ENCODE results near the gene CFAP299.
"Not testable (repeated sequence)": the region's sequence is repeated elsewhere in the genome, so short reads cannot be mapped to it uniquely, and the experiment has no call there.

The CFAP299 gene

GRCh38 chr4:80333121-80333520 is 2.4 kb upstream of the CFAP299 start:
- no peak for DNase-seq

DNA sequence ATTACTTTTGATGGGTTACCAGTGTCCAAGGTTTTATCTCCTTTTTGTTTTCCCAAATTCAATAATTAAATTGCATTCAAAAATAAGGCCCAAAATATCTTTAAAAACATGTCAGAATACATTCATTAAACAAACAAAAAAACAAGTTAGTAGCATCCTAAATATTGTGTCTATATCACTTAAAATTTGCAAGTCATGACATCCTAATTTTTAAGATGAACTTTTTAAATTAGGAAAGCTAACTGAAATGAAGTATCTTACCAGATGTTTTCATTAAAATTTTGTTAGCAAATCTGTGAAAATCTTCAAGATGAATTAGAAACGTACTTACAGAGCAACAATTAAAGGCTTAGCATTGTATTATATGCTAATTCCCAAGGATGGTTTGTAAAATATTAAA is 962 bp upstream of the CFAP299 start:
- DNase-seq = no peak

GRCh38 chr4:80335226-80335553 is 340 bp upstream of the CFAP299 start:
- no peak for DNase-seq

DNA sequence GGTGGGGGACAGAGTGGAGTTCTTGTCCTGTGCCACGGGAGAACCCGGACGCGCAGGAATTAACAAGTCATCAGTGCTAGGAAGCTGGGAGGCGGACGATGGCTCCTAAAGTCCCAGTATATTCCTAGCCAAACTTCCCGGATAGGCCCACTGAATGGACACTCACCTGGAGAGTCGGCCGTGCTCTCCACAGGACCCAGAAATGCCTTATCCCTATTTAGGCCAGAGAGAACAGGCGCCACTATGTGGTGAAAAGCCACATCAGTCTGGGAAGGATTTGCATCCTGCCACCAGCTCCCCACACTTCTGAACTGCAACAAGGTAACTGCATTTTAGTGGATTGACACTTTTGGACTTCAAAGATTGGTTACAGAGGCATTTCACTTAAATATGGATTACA is 1.1 kb downstream of the CFAP299 start:
- no peak for DNase-seq

DNA sequence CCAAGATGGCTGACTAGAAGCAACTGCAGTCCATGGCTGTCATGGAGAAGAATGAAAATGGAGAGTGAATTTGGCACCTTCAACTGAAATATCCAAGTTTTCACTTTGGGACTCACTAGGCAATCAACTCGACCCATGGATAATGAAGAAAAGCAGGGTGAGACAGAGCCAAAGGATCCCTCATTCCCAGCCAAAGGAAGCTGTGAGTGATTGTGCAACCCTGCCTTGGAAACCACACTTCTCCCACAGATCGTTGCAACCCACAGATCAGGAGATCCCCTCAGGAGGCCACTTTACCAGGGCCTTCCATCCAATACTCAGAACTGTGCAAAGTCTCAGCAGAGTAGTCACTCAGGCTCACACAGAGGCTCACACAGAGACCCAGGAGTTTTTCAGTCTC is 4.5 kb downstream of the CFAP299 start:
- no peak for DNase-seq

DNA sequence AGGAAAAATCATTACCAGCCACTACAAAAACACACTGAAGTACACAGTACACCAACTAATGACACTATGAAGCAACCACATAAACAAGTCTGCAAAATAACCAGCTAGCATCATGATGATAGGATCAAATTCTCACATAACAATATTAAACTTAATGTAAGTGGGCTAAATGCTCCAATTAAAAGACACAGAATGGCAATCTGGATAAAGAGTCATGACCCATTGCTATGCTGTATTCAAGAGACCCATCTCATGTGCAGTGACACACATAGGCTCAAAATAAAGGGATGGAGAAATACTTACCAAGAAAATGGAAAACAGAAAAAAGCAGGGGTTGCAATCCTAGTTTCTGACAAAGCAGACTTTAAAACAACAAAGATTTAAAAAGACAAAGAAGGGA is 7.2 kb downstream of the CFAP299 start:
- DNase-seq = not testable (repeated sequence)

DNA sequence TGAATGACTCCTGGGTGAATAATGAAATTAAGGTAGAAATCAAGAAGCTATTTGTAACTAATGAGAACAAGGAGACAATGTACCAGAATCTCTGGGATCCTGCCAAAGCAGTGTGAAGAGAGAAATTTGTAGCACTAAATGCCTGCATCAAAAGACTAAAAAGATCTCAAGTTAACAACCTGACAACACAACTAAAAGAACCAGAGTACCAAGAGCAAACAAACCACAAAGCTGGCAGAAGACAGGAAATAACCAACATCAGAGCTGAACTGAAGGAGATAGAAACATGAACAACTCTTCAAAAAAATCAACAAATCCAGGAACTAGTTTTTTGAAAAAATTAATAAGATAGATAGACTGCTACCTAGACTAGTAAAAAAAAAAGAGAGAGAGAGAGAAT is 8.4 kb downstream of the CFAP299 start:
- DNase-seq = no peak

- no peak for DNase-seq
Measured at GRCh38 chr4:80360084-80360483, 24.6 kb downstream of the CFAP299 start.

DNA sequence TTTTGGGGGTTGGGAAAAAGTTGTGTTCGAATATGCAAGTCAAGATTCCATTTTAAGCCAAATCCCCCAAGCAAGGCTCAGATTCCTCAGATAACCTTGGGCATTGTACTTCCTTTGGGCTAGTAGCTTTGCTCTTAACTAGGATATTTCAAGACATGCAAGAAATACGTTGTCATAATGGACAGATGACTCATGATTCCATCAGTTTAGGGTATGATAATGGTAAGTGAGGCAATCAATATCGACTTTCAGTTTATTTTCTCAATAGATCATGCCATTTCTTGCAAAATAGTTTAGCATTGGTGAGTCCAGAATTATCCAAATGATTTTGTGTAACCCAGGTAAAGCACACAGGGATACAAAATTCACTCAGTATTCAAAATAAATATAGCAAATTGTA is 25.4 kb downstream of the CFAP299 start:
- DNase-seq = no peak

GRCh38 chr4:80361329-80361900 is 25.9 kb downstream of the CFAP299 start:
- no peak for DNase-seq

DNA sequence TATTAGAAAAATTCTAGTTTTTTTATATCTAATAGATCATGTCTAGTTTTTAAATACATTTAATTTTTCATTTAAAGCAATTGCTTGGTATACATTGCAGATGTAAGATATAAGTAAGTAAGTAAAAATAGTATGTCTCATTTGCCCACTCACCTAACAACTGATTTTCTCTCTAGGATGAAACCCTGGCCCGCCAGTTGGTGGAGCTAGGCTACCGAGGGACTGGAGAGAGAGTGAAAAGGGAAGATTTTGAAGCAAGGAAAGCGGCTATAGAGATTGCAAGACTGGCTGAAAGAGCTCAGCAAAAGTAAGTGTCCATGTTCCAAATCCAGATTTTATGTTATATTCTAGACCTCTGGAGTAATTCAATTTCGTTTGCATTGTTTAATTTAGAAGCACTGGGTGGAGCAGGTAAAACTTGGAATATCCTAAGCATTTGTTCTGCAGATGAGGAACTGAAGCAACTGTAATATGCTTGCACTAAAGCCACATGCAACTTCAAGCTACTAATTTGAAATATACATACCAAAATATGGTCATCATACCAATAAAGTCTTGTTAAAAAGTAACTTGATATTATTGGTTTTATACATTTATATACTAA is 27.1 kb downstream of the CFAP299 start:
- DNase-seq = no peak

GRCh38 chr4:80365928-80366327 is 30.4 kb downstream of the CFAP299 start:
- peak; percentile 59 for DNase-seq

DNA sequence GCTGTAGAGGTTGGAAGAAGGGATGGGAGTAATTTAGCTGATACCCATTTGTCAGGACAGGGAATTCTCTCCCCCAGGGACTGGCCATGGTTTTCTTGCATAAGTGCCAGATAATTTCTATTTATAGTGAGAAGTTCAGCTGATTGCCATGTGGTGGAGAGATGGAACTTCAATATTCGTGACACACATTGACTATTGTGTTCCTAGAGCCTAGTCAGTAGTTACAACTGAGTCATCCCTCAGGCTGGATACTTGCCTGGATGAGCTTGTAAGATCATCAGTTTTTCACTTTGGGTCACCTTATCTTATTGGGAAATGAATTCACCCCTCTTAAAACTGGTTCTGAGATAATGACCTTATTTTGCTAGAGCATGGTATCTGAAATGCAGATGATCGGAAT is 32.2 kb downstream of the CFAP299 start:
- DNase-seq = no peak

DNA sequence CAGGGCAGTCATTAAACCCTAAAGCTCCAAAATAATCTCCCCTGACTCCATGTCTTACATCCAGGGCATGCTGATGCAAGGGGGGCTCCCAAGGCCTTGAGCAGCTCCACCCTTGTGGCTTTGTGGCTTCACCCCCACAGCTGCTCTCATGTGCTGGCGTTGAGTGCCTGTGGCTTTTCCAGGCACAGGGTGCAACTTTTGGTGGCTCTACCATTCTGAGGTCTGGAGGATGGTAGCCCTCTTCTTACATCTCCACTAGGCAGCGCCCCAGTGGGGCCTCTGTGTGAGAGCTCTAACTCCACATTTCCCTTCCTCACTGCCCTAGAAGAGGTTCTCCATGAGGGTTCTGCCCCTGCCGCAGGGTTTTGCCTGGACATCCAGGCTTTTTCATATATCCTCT is 35.1 kb downstream of the CFAP299 start:
- DNase-seq = no peak

GRCh38 chr4:80371046-80371445 is 35.5 kb downstream of the CFAP299 start:
- DNase-seq = no peak

DNA sequence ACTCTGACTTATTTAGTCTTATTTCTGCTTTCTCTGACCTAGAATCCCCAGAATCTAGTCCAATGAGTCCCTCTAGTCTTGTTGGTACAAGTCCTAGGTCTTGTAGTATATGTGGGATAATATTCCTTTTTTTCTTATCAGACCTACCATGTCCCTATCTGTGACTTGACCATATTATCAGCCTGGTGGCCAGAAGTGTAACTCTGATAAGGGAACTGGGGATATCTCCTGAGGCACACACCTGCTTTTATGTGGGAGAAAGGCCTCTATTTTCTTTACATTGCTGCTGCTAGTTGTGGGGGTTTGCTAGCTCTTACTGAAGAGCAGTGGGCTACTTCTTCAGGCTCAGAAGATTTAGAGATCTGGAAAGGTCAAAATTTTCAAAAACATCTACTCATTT is 38.6 kb downstream of the CFAP299 start:
- no peak for DNase-seq

DNA sequence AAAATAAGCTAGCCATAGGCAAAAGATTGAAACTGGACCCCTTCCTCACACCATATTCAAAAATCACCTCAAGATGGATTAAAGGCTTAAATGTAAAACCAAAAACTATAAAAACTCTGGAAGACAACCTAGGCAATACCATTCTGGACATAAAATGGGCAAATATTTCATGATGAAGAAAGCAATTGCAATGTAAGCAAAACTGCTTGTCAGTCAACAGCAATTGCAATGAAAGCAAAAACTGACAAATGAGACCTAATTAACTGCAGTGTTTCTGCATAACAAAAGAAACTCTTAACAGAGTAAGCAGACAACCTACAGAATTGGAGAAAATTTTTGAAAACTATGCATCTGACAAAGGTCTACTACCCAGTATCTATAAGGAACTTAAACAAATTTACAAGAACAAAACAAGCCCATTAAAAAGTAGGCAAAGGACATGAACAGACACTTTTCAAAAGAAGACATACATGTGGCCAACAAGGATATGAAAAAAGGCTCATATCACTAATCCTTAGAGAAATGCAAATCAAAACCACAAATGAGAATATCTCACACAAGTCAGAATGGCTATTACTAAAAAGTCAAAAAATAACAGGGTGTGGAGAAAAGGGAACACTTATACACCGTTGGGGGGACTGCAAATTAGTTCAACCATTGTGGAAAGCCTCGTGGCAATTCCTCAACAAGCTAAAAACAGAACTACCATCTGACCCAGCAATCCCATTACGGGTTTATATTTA is 46.7 kb downstream of the CFAP299 start:
- no peak for DNase-seq

DNA sequence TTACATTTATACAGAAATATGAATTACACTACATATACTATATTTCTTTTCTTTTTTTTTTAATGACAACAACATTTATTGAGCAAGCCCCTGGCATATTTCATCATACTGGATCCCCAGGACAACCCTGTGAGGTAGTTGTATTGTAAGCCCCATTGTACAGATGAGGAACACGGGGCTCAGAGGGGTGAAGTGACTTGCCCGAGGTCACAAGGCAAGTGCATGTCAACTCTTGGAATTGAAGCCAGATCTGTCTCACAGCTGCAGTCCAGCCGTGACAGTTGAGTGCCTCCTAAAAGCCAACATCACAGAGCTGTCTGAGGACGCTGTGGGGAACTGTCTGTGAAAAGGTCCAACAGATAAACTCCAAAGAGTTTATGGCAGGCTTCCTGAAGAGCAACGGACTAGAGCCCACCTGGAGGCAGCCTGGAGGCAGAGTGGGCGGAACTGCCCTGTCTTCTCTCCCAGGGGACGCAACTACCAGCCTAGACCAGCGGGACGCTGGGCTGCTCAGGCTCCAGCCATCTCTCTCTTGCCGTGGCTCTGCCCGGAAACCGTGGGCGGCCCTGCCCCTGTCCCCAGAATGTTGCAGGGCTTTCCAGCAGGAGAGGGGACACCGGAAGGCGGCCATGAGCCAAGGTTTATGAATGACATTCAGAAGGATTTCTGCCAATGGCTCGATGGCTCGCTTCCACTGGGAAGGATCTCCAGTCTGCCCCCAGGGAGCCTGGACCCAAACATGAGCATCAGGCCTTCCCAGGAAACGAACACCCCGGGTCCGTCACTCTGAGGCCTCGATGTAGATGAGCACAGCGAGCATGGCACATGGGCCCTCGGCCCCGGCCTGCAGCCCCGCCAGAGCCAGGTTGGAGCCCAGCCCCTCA is 50.1 kb downstream of the CFAP299 start:
- no peak for DNase-seq

DNA sequence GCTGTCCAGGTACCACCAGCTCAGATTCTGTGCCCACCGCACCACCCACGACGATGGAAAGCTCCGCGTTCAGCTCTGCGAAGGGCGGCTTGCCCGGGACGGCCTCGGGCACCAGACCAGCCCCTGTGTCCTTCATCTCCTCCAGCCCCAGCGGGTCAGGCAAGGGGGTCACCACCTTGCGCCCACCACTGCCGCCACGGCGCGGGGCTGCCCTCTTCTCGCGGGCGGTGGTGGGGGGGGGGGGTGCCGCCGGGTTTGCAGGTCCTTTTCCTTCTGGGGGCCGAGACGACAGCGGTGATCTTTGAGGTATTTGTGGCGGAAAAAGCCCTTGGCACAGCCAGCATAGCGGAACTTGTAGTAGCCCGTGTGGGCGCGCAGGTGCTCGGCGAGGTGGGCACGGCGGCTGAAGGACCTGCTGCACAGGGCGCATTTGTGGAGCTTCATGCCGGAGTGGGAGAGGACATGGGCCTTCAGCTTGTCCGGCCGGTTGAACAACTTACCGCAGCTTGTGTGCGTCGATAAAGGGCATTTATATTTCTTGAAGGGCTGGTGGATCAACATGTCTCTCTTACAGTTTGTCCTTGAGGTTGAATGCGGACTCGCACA is 50.9 kb downstream of the CFAP299 start:
- no peak for DNase-seq

DNA sequence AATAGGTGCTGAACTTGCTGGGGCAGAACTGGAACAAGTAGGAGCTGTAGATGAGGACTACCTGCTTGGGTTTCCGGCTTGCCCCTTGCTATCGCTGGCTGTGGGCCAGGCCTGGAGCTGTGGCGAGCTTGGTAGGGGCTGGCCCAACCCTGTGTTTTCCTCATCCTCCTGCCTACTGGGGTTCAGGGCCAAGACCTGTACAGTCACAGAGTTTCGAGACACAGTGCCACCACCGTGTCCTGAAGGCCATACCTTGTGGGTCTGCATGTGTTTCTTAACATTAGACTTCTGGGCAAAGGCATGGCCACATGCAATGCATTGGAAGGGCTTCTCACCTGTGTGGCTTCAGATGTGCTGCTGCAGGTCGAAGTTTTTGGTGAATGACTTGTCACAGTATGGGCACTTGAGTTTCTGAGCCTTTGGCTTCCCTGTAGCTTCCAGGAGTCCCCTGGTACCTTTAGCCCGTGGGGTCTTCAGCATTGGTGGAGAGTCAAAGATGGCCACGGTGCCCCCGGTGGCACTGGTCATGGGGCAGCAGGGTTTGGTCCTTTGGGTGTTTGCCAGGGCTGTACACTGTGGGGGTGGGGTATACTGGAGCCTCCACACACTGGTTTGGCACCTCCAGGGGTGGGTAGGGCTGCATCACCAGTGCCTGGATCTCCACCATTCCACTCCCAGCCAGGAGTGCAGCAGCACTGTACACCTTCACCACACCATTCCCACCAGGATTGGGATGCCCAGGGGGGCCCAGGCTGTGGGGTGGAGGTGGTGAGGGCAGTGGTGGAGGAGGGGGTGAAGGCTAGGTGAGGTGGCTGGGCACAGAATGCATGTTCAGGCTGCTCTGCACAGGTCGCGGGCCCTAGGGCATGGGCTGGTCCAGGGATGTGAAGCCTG is 52.1 kb downstream of the CFAP299 start:
- DNase-seq = no peak

- DNase-seq = no peak
Measured at GRCh38 chr4:80388284-80388607, 52.7 kb downstream of the CFAP299 start.

- no peak for DNase-seq
Measured at GRCh38 chr4:80390178-80390577, 54.6 kb downstream of the CFAP299 start.
